ENCODE results near the gene FES. TPM values are rescaled to one million over a fixed set of nuclear protein-coding genes. Genes with fewer than 3 reads are reported as not detected.

The FES gene
- total and polyA plus RNA-seq, 2 of the 13 experiments (the other 11 are each of a cell fraction or from before 2014, with no cell fraction given): 4.0 to 9.5 TPM

GRCh38 chr15:90837094-90837493, 47.2 kb upstream of the FES start (continued):
- TF ChIP-seq REST (IDR thresholded peaks at IDR 0.05; ENCODE audit: borderline replicate concordance in 1 of 2, low read depth in 1 of 2, low read length in 2 of 2) (no peak), SRSF9 (IDR thresholded peaks at IDR 0.05; ENCODE audit: borderline replicate concordance, insufficient read depth, low read depth, low read length, poor library complexity, severe bottlenecking) (no peak), RFXANK (CRISPR knock-in tag; IDR thresholded peaks at IDR 0.05) (no peak), ZNF747 (CRISPR knock-in tag; IDR thresholded peaks at IDR 0.05; ENCODE audit: borderline replicate concordance) (no peak), AGO1 (IDR thresholded peaks at IDR 0.05; ENCODE audit: low read depth, low read length, poor library complexity, severe bottlenecking) (no peak), KLF15 (CRISPR knock-in tag; IDR thresholded peaks at IDR 0.05; ENCODE audit: borderline replicate concordance) (no peak), BRCA1 (CRISPR knock-in tag; IDR thresholded peaks at IDR 0.05) (no peak), ZSCAN22 (CRISPR knock-in tag; IDR thresholded peaks at IDR 0.05) (no peak), FOXK1 (CRISPR knock-in tag; IDR thresholded peaks at IDR 0.05; ENCODE audit: borderline replicate concordance, low read depth) (no peak)
- TF ChIP-seq, protein P1, sequence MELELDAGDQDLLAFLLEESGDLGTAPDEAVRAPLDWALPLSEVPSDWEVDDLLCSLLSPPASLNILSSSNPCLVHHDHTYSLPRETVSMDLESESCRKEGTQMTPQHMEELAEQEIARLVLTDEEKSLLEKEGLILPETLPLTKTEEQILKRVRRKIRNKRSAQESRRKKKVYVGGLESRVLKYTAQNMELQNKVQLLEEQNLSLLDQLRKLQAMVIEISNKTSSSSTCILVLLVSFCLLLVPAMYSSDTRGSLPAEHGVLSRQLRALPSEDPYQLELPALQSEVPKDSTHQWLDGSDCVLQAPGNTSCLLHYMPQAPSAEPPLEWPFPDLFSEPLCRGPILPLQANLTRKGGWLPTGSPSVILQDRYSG (CRISPR knock-in tag; IDR thresholded peaks at IDR 0.05): no peak

Data from HepG2 (cell line).